ENCODE data around the gene DCAF6. TPM values are rescaled to one million over a fixed set of nuclear protein-coding genes. Genes with fewer than 3 reads are reported as not detected.

Gene DCAF6
- total and polyA plus RNA-seq, 7 donors = 33.6 to 102 (median 79.6) TPM

GRCh38 chr1:167905182-167905581 lies 31.3 kb upstream of the DCAF6 start:
- 75 to 85% methylated on average over 3 of the region's 3 CpGs for WGBS, 2 donors
- no peak overlapping the region for H3K27ac ChIP-seq
- no peaks in the 10 kb centered on the region for H3K36me3 ChIP-seq
- no peaks in the 10 kb centered on the region for H3K27me3 ChIP-seq
- H3K9me3 ChIP-seq = no peaks in the 10 kb centered on the region
- H3K4me1 ChIP-seq = peaks cover 0 to 11% (median 3%) of the 10 kb centered on the region in 4 donors
- no peak for TF ChIP-seq CTCF (IDR thresholded peaks at IDR 0.05)
- no peak overlapping the region for H3K4me3 ChIP-seq
- no peak for DNase-seq
- intact Hi-C loops (cut with DNase I) = no loop called here

DNA sequence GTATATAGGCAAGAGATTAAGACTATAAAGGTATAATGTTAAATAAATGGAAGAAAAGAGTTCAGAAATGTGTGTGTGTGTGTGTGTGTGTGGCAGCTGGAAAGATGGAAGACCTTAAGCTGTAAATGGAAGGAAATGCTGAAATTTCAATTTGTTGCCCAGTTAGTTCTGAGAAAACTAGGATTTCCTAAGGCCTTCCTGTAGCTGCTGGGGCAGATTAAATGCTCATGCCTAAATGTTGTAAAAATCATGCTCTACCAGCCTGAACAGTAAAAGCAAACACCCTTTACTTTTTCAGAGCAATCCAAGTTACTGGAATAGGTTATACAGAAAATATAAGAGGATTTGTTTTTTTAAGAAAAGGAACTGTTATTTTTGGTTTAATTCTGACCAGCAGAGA lies 30.8 kb upstream of the DCAF6 start:
- Histone ChIP-seq H3K27ac (no peak overlapping the region), H3K4me1 (peaks cover 0 to 11% (median 3%) of the 10 kb centered on the region in 4 donors), H3K36me3 (no peaks in the 10 kb centered on the region), H3K4me3 (no peak overlapping the region), H3K9me3 (no peaks in the 10 kb centered on the region), H3K27me3 (no peaks in the 10 kb centered on the region)
- DNase-seq = no peak
- intact Hi-C loops (cut with DNase I) = no loop called here
- TF ChIP-seq CTCF (IDR thresholded peaks at IDR 0.05) (no peak), EP300 (IDR thresholded peaks at IDR 0.05) (no peak), POLR2A (IDR thresholded peaks at IDR 0.05) (no peak), POLR2AphosphoS5 (IDR thresholded peaks at IDR 0.05) (no peak)

- intact Hi-C loops (cut with DNase I) = no loop called here
- WGBS, 2 donors = 86 to 92% methylated on average over 6 of the region's 6 CpGs
- Histone ChIP-seq H3K27ac (no peak overlapping the region), H3K4me1 (peaks cover 0 to 6% (median 2%) of the 10 kb centered on the region in 4 donors), H3K27me3 (no peaks in the 10 kb centered on the region), H3K9me3 (no peaks in the 10 kb centered on the region), H3K36me3 (peaks cover 0 to 11% (median 0%) of the 10 kb centered on the region in 4 donors), H3K4me3 (no peak overlapping the region)
- no peak for DNase-seq
- TF ChIP-seq POLR2AphosphoS5 (IDR thresholded peaks at IDR 0.05) (no peak), POLR2A (IDR thresholded peaks at IDR 0.05) (no peak), CTCF (IDR thresholded peaks at IDR 0.05) (no peak), EP300 (IDR thresholded peaks at IDR 0.05) (no peak)
These were observed 26.7 kb upstream of the DCAF6 start for GRCh38 chr1:167909691-167910180.

GRCh38 chr1:167910530-167910929 lies 26.0 kb upstream of the DCAF6 start:
- H3K27me3 ChIP-seq = no peaks in the 10 kb centered on the region
- 58 to 59% methylated on average over 2 of the region's 2 CpGs for whole genome bisulfite sequencing, 2 donors
- H3K27ac ChIP-seq = no peak overlapping the region
- DNase-seq = no peak
- no peak overlapping the region for H3K4me3 ChIP-seq
- intact Hi-C loops (cut with DNase I) = no loop called here
- no peak for TF ChIP-seq POLR2A (IDR thresholded peaks at IDR 0.05)
- TF ChIP-seq EP300 (IDR thresholded peaks at IDR 0.05) = no peak
- TF ChIP-seq CTCF (IDR thresholded peaks at IDR 0.05) = no peak
- no peak for TF ChIP-seq POLR2AphosphoS5 (IDR thresholded peaks at IDR 0.05)
- H3K9me3 ChIP-seq = no peaks in the 10 kb centered on the region
- H3K4me1 ChIP-seq = no peaks in the 10 kb centered on the region
- peaks cover 0 to 17% (median 0%) of the 10 kb centered on the region in 4 donors for H3K36me3 ChIP-seq

DNA sequence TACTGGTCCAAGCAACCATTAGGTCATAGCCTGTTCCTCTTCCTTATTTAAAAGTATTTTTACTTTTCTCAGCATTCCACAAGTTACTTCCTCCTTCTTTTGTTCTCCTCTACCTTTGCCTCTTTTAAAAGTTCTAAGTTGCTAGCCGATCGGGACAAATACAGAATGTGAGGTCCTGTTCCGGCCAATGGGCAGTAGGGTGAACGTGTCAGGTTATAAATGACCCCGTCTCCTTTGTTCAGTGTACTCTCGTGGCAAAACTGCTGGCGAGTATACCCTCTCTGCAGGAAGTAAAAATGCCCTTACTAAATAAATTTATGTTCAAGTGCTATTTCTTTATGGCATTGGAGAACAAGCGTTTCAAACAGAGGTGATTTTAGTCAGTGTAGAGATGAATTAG lies 25.1 kb upstream of the DCAF6 start:
- no peak for DNase-seq
- 14 to 59% methylated on average over 8 of the region's 8 CpGs for WGBS, 2 donors
- no peaks in the 10 kb centered on the region for H3K4me1 ChIP-seq
- intact Hi-C loops (cut with DNase I) = no loop called here
- no peaks in the 10 kb centered on the region for H3K27me3 ChIP-seq
- TF ChIP-seq POLR2AphosphoS5 (IDR thresholded peaks at IDR 0.05) (no peak), CTCF (IDR thresholded peaks at IDR 0.05) (no peak), POLR2A (IDR thresholded peaks at IDR 0.05) (no peak), EP300 (IDR thresholded peaks at IDR 0.05) (no peak)
- peaks cover 0 to 25% (median 2%) of the 10 kb centered on the region in 4 donors for H3K36me3 ChIP-seq
- no peak overlapping the region for H3K27ac ChIP-seq
- H3K9me3 ChIP-seq = no peaks in the 10 kb centered on the region
- H3K4me3 ChIP-seq = no peak overlapping the region
